Subcutaneous abdominal adipose tissue (tissue), 5 donors: ENCODE data around the gene FGFRL1.
"Not testable (repeated sequence)": the region's sequence is repeated elsewhere in the genome, so short reads cannot be mapped to it uniquely, and the experiment has no call there.

ENCODE experiments used
- H3K27ac ChIP-seq: one replicate; pipeline ENCODE4 v1.7.0; 2013; ENCODE audit warnings: low read depth, mild to moderate bottlenecking, inconsistent platforms, low read length, moderate library complexity
- H3K27me3 ChIP-seq, 5 donors: one replicate each; pipeline ENCODE4 v1.7.0; 2013; ENCODE audit warnings: low read length in 5 of 5, inconsistent platforms in 1 of 5; ENCODE audit not compliant: control insufficient read depth in 5 of 5, insufficient read depth in 4 of 5
- H3K36me3 ChIP-seq, 5 donors: one replicate each; pipeline ENCODE4 v1.7.0; 2013; ENCODE audit warnings: low read length in 5 of 5; ENCODE audit not compliant: control insufficient read depth in 5 of 5, insufficient read depth in 5 of 5
- H3K4me1 ChIP-seq, 5 donors: one replicate each; pipeline ENCODE4 v1.7.0; 2013; ENCODE audit warnings: low read length in 5 of 5, mild to moderate bottlenecking in 3 of 5, moderate library complexity in 1 of 5; ENCODE audit not compliant: control insufficient read depth in 5 of 5, insufficient read depth in 5 of 5
- H3K4me3 ChIP-seq, 5 donors: one replicate each; pipeline ENCODE4 v1.7.0; 2013; ENCODE audit warnings: low read length in 5 of 5, low read depth in 1 of 5
- H3K9ac ChIP-seq, 5 donors: one replicate each; pipeline ENCODE4 v1.7.0; 2013; ENCODE audit warnings: low read length in 5 of 5, mild to moderate bottlenecking in 4 of 5, moderate library complexity in 3 of 5
- H3K9me3 ChIP-seq, 5 donors: one replicate each; pipeline ENCODE4 v1.7.0; 2013; ENCODE audit warnings: low read length in 5 of 5; ENCODE audit not compliant: control insufficient read depth in 5 of 5
- donor health status: healthy.
- donor health status: healthy.
- donor health status: healthy.
- donor health status: healthy.
- donor health status: healthy.

Gene FGFRL1

DNA sequence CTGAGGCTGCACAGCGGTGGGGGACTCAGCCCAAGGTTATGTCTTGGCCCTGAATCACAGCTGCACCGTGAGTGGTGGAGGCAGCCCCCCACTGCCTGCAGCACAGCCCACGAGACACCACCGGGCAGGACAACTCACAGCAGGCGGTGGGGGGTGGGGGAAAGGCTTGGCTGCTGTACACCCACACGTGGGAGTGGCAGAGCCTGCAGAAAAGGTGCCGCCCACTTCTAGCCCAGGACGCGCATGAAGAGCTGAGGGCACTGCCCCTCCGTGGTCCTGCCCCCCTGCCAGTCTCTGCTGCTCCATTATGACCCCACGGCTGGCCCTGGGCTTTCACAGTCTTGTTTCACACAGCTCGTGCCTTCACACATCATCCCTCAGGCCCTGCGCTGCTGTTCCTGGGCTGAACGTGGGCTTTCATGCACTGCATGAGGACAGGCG lies 40.8 kb downstream of the FGFRL1 start:
- peaks cover 0 to 23% (median 19%) of the 10 kb centered on the region in 5 donors for H3K4me1 ChIP-seq
- no peaks in the 10 kb centered on the region for H3K36me3 ChIP-seq
- no peaks in the 10 kb centered on the region for H3K9me3 ChIP-seq
- H3K27ac ChIP-seq, result no peak overlapping the region
- H3K4me3 ChIP-seq, result no peak overlapping the region
- no peak overlapping the region for H3K9ac ChIP-seq
- H3K27me3 ChIP-seq, result peaks cover 6 to 38% (median 20%) of the 10 kb centered on the region in 5 donors

DNA sequence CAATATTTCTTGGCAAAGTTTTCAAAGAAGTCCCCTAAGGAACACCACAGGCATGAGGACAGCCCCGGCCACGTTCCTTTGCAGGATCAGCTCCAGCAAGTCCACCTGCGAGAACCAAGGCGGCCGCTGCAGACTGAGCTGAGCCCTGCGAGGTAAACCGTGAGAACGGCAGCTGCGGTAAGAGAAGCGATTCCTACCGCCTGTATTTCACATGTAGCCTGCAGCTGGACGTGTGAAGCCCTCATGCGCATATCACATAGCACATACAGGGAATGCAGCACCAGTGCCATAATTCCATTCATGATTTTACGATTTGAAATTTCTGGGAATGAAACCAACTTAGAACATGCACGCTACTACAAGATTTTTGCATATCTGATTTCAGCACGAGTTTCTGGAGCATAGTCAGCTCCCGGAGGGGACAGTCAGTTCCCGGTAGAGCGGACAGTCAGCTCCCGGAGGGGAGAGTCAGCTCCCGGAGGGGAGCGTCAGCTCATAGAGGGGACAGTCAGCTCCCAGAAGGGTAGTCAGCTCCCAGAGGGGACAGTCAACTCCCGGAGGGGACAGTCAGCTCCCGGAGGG lies 41.7 kb downstream of the FGFRL1 start:
- H3K27me3 ChIP-seq, result peaks cover 7 to 39% (median 23%) of the 10 kb centered on the region in 5 donors
- no peaks in the 10 kb centered on the region for H3K36me3 ChIP-seq
- peak overlapping the region in 2 of 5 donors; percentile 16 to 29 for H3K4me3 ChIP-seq
- no peaks in the 10 kb centered on the region for H3K9me3 ChIP-seq
- H3K4me1 ChIP-seq, result peaks cover 0 to 14% (median 11%) of the 10 kb centered on the region in 5 donors
- no peak overlapping the region for H3K9ac ChIP-seq
- H3K27ac ChIP-seq, result no peak overlapping the region

DNA sequence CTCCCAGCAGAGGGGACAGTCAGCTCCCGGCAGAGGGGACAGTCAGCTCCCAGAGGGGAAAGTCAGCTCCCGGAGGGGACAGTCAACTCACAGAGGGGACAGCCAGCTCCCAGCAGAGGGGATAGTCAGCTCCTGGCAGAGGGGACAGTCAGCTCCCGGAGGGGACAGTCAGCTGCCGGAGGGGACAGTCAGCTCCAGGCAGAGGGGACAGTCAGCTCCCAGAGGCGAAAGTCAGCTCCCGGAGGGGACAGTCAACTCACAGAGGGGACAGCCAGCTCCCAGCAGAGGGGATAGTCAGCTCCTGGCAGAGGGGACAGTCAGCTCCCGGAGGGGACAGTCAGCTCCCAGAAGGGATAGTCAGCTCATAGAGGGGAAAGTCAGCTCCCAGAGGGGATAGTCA lies 42.5 kb downstream of the FGFRL1 start:
- Histone ChIP-seq H3K27me3 (peaks cover 13 to 46% (median 28%) of the 10 kb centered on the region in 5 donors), H3K4me1 (peaks cover 0 to 13% (median 11%) of the 10 kb centered on the region in 5 donors)
- not testable (repeated sequence) for H3K9me3 ChIP-seq, H3K27ac ChIP-seq, H3K4me3 ChIP-seq, H3K9ac ChIP-seq, H3K36me3 ChIP-seq

DNA sequence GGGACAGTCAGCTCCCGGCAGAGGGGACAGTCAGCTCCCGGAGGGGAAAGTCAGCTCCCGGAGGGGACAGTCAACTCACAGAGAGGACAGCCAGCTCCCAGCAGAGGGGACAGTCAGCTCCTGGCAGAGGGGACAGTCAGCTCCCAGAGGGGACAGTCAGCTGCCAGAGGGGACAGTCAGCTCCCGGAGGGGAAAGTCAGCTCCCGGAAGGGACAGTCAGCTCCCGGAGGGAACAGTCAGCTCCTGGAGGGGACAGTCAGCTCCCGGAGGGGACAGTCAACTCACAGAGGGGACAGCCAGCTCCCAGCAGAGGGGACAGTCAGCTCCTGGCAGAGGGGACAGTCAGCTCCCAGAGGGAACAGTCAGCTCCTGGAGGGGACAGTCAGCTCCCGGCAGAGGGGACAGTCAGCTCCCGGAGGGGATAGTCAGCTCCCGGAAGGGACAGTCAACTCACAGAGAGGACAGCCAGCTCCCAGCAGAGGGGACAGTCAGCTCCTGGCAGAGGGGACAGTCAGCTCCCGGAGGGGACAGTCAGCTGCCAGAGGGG lies 43.3 kb downstream of the FGFRL1 start:
- Histone ChIP-seq H3K27me3 (peaks cover 18 to 46% (median 28%) of the 10 kb centered on the region in 5 donors), H3K4me1 (peaks cover 0 to 13% (median 11%) of the 10 kb centered on the region in 5 donors)
- not testable (repeated sequence) for H3K27ac ChIP-seq

DNA sequence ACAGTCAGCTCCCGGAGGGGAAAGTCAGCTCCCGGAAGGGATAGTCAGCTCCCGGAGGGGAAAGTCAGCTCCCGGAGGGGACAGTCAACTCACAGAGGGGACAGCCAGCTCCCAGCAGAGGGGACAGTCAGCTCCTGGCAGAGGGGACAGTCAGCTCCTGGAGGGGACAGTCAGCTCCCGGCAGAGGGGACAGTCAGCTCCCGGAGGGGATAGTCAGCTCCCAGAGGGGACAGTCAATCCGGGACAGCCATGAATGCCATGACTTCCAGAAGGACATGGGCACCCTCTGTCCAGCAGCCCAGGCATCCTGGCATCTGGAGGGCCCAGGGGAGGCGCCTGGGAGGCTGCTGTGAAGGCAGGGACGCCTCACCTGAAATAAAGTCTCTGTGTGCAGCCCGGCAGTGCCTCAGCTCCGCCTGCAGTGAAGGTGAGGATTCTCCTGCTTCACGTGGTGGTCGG lies 43.8 kb downstream of the FGFRL1 start:
- H3K9ac ChIP-seq, H3K27ac ChIP-seq, H3K4me3 ChIP-seq, H3K36me3 ChIP-seq, H3K9me3 ChIP-seq: not testable (repeated sequence)
- peaks cover 0 to 13% (median 11%) of the 10 kb centered on the region in 5 donors for H3K4me1 ChIP-seq
- H3K27me3 ChIP-seq, result peaks cover 18 to 46% (median 27%) of the 10 kb centered on the region in 5 donors

More for the DNA sequence above, 43.3 kb downstream of the FGFRL1 start:
- not testable (repeated sequence) for H3K36me3 ChIP-seq, H3K4me3 ChIP-seq, H3K9me3 ChIP-seq, H3K9ac ChIP-seq

DNA sequence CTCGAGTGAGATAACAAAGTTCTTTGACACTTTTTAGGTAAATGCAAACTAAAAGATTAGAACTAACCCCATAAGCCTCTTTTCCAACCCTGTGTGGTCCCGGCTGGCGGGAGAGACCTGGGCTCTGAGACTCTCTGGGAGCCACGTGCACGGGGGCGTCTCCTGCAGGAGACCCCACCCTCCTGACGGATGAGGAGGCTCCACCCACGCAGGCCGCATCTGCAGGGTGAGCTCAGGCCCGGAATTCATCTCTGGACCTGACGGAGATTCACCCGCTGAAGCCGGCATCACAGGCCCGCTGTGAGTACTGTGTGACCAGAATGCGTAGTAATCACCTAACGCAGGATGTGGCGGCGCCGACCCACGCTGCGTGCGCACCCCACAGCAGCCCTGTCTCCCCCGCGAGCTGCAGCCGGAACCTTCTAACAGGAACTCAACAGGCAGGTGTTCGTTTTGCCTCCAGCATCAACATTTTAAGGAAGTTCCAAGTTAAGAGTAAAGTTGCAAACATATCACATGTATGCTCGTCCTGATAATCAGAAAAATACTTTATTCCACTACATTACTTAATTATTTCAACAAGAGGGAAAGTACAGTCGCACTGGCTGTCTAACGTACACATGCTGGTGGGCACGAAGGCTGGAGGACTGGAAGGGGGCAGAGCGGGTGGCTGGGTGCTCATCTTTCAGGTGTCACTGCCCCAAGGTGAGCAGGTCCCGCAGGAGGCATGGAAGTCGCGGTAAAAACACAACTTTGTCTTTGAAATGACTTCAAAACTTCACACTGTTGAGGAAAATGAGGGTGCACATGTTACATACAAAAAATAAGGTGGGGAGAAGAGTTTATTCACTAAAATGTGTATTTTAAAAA lies 44.5 kb downstream of the FGFRL1 start:
- no peaks in the 10 kb centered on the region for H3K9me3 ChIP-seq
- H3K27me3 ChIP-seq, result peaks cover 18 to 48% (median 25%) of the 10 kb centered on the region in 5 donors
- H3K27ac ChIP-seq, result no peak overlapping the region
- peaks cover 0 to 13% (median 11%) of the 10 kb centered on the region in 5 donors for H3K4me1 ChIP-seq
- no peak overlapping the region for H3K9ac ChIP-seq
- H3K4me3 ChIP-seq, result no peak overlapping the region
- H3K36me3 ChIP-seq, result no peaks in the 10 kb centered on the region

DNA sequence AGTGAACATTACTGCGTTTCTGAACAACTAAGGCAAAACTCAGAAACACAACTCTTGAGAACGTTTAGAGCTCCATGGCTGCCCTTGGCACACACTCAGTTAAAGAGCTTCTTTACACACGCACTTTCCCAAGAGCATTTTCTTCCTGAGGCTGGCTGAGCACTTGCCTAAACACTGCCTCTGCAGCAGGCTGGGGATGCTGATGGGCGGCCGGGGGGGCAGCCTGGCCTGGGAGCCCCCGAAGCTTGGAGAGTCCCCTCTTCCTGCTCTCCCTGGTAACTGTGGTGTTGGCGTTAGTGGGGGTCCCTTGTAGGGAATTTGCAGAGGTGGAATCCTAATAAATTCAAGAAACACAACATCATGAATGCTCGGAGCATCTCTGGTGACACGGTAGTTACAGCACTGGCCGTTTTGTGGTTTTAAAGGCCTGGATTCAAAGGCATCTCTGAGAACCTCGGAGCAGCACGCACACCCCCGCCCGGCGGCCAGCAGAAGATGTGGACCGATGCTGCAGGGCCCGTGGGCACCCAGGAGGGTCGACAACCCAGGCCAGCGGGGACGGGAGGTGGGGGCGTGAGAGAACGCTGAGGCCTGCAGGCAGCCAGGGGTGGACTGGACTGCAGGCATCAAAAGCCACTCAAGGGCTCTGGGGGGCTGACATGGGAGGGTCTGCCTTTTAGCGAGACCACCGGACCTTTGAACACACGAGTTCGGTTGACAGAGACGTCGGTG lies 45.4 kb downstream of the FGFRL1 start:
- Histone ChIP-seq H3K36me3 (no peaks in the 10 kb centered on the region), H3K9me3 (no peaks in the 10 kb centered on the region), H3K27ac (no peak overlapping the region), H3K4me1 (peaks cover 0 to 19% (median 14%) of the 10 kb centered on the region in 5 donors), H3K27me3 (peaks cover 18 to 50% (median 31%) of the 10 kb centered on the region in 5 donors), H3K9ac (no peak overlapping the region), H3K4me3 (no peak overlapping the region)

DNA sequence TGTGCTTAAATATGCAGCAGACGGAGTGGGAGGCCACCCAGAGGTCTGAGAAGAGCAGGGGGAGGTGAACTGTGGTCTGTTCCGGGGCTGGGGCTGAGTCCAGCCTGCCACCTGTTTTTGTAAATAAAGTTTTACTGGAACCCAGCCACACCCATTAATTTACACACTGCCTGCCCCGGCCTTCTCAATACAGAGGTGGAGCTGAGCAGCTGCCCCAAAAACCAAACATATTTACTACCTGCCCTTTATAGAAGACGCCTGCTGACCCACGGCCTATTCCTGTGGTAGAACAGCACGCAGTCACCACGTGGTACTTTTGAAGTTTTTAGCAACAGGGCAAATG lies 45.9 kb downstream of the FGFRL1 start:
- Histone ChIP-seq H3K27ac (no peak overlapping the region), H3K27me3 (peaks cover 14 to 45% (median 31%) of the 10 kb centered on the region in 5 donors), H3K9me3 (no peaks in the 10 kb centered on the region)

DNA sequence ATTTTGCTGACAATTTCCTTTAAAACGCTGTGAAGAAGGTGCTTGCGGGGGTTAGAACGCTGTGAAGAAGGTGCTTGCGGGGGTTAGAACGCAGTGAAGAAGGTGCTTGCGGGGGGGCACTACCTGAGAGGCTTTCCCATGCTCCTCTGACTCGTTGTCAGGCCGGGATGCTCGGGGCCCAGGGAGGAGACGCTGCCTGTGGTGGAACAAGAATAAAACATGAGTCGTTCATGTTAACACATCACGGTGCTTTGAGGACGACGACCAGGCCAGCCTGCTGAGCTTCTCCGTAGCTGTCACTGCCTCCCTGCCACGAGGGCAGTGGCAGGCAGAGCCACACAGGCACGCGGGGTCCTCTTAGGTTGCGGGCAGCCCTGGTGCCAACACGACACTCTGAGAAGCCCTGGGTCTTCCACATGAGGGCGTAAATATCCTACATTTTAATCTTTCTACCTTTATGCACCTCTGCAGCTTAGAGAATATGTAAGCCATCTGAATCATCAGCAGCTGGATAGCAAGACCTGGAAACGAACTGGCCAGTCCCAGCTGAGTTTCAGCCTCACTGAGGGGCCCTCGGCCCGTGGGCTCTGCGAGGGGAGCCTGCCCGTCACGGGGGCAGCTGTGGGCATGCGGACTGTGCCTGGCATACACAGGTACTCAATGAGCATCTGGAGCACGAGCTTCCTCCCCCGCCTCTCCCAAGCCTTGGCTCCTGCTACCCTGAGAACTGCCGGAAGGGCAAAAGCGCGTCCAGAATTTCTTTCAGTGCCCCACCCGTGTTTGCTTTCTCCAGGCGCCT lies 47.0 kb downstream of the FGFRL1 start:
- Histone ChIP-seq H3K9me3 (no peaks in the 10 kb centered on the region), H3K27ac (no peak overlapping the region), H3K4me1 (peaks cover 0 to 19% (median 12%) of the 10 kb centered on the region in 5 donors), H3K4me3 (no peak overlapping the region), H3K9ac (no peak overlapping the region), H3K36me3 (no peaks in the 10 kb centered on the region), H3K27me3 (peaks cover 12 to 41% (median 31%) of the 10 kb centered on the region in 5 donors)

More for the DNA sequence above, 45.9 kb downstream of the FGFRL1 start:
- no peaks in the 10 kb centered on the region for H3K36me3 ChIP-seq
- H3K9ac ChIP-seq, result no peak overlapping the region
- no peak overlapping the region for H3K4me3 ChIP-seq
- H3K4me1 ChIP-seq, result peaks cover 0 to 24% (median 18%) of the 10 kb centered on the region in 5 donors
